Fibroblast of skin of left biceps (primary cell): ENCODE measurements around the gene PROKR2.

Experiments used
- DNase-seq, 2 experiments: peaks; one replicate each; pipeline ENCODE4 v3.0.0-alpha.2; 2013; ENCODE audit warnings: low read depth in 2 of 2

Gene PROKR2

GRCh38 chr20:5282561-5282960 lies 34.2 kb downstream of the PROKR2 start:
- no peak for DNase-seq

GRCh38 chr20:5279661-5280060 lies 37.1 kb downstream of the PROKR2 start:
- no peak for DNase-seq

- DNase-seq = no peak
Observed at GRCh38 chr20:5272268-5272667, 44.5 kb downstream of the PROKR2 start.

- no peak for DNase-seq
Observed at GRCh38 chr20:5270603-5271002, 46.2 kb downstream of the PROKR2 start.

- DNase-seq = no peak
Observed at GRCh38 chr20:5268449-5268848, 48.3 kb downstream of the PROKR2 start.

- DNase-seq = no peak
Observed at GRCh38 chr20:5267092-5267491, 49.7 kb downstream of the PROKR2 start.
